CD4-positive, alpha-beta T cell treated with Interleukin-10 for 1 hour (primary cell): ENCODE results near the gene DYNC1LI1.
"Not testable (repeated sequence)": the region's sequence is repeated elsewhere in the genome, so short reads cannot be mapped to it uniquely, and the experiment has no call there.

Experiments used
- DNase-seq: peaks from one replicate; pipeline ENCODE4 v3.0.0-alpha.2; 2020

The DYNC1LI1 gene

GRCh38 chr3:32525720-32526119 is 44.9 kb downstream of the DYNC1LI1 start:
- no peak for DNase-seq

DNA sequence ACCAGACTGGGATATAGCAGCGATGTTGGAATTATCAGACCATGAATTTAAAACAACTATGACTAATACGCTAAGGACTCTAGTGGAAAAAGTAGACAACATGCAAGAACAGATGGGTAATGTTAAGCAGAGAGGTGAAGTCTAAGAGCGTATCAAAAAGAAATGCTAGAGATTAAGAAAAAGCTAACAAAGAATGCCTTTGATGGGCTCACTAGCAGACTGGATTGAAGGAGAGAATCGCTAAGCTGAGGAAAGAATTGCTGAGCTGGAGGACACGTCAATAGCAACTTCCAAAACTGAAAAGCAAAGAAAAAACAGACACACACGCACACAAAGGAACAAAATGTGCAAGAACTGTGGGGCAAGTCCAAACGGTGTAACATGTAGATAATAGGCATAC is 48.0 kb downstream of the DYNC1LI1 start:
- no peak for DNase-seq

DNA sequence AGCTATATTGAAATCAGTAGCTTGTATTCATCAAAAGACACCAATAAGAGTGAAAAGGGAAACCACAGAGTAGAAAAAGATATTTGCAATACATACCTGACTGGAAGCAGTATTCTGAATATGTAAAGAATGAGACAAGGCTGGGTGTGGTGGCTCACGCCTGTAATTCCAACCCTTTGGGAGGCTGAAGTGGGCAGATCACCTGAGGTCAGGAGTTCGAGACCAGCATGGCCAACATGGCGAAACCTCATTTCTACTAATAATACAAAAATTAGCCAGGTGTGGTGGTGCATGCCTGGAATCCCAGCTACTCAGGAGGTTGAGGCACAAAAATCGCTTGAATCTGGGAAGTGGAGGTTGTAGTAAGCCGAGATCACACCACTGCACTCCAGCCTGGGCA is 51.7 kb downstream of the DYNC1LI1 start:
- DNase-seq: not testable (repeated sequence)

DNA sequence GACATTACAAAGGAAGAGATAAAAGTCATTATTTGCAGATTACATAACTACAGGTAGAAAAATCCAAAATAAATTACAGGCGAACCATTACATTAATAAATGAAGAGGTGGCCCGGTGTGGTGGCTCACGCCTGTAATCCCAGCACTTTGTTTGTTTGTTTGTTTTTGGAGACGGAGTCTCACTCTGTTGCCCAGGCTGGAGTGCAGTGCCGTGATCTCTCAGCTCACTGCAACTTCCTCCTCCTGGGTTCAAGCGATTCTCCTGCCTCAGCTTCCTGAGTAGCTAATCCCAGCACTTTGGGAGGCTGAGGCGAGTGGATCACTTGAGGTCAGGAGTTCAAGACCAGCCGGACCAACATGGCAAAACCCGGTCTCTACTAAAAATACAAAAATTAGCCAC is 53.9 kb downstream of the DYNC1LI1 start:
- not testable (repeated sequence) for DNase-seq

- DNase-seq: no peak
Measured at GRCh38 chr3:32511005-32511404, 59.7 kb downstream of the DYNC1LI1 start.

DNA sequence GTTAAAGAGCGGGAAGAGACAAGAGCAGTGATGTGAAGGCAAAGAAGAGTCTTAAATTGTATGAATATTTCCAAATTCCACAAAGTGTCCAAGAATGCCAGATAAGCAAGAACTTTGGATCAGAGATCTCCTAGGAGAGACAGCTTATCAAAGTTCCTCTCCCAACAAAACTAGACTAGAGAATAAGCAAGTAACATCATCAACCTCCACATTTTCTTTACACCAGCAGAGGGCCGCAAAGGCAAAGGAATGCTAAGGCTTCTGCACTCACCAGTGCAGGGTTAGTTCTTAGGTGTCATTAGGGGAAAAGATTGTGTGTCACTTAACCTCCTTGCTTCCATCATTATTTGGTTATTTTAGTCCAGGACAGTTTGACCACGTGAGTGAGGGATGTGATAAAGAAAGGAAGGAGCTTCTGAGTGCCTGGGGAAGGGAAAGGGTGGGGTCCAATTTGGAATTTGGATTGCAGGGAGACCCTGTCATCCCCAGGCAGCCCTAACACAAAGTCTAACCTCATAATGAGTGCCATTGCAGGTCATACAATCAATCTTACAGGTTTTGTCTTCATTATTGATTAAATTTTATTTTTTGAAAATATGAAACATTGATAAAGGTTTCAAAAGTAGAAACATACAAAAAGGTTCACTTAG is 60.5 kb downstream of the DYNC1LI1 start:
- DNase-seq: peak; percentile 78

GRCh38 chr3:32508711-32509110 is 61.9 kb downstream of the DYNC1LI1 start:
- DNase-seq: no peak

GRCh38 chr3:32506466-32506865 is 64.2 kb downstream of the DYNC1LI1 start:
- DNase-seq: no peak

DNA sequence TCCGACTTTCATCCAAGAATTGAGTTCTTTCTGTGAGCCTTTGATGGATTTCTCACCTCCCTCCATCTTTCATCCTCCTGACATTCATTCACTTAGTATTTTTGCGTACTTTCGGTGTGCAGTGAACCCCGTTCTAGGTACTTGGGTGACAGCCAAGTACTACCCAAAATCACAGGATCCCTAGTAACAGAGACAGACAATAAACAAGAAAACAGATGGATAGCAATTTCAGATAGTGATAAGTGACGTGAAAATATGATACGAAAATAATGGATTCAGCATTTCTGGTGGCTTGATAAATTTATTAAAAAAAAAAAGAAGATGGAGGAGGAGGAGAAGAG is 67.7 kb downstream of the DYNC1LI1 start:
- DNase-seq: no peak

- DNase-seq: peak; percentile 80
Measured at GRCh38 chr3:32502118-32502945, 68.3 kb downstream of the DYNC1LI1 start, which contains the start of gene CMTM6. Gene CMTM6 (minus strand): TSS chr3:32502852. CDS start chr3:32502745, 107 bp downstream.

DNA sequence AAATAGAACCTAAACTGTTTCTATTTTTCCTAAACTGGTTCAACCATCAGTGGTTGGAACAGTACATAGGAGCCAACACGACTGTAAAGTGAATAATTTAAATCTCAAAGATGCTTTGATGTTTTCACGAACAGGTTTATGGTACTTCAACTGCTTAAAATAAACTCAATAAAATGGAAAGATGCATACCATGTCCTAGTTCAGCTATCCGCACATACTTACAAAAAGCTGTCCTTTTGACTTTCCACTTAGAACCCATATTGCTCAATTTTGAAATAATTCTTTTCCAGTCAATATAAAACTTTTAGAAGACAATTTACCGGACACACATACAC is 68.9 kb downstream of the DYNC1LI1 start:
- DNase-seq: no peak

DNA sequence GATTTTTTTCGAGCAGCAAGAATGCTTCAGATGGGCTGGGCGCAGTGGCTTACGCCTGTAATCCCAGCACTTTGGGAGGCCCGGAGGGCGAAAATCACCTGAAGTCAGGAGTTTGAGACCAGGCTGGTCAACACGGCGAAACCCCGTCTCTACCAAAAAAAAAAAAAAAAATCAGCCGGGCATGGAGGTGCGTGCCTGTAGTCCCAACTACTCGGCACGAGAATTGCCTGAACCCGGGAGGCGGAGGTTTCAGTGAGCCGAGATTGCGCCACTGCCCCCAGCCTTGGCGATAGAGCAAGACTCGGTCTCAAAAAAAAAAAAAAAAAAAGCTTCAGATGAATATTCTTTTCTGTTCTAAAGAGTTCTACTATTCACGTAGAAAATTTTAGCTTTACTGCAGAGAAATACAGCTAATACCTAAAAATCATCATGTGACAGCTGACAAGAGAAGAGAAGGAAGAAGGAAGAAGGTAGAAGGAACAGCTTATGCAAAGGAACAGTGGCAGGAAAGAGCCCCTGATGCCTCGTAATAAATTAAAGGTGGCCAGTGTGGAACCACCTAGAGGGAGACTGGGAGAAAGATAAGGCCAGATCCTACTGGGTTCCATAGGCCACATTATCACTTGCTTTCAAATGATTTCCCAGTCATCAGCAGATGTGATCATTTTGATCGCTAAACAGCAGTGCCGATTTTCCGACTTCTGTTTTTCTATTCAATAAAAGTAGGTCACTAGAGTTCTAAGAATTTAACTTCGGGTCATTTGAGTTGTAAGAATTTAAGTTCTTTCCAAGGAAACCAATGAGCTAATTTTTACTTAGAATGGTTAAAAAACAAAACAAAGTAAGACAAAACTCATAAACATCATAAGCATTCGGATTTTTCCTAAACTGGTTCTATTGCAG is 69.5 kb downstream of the DYNC1LI1 start:
- DNase-seq: no peak

DNA sequence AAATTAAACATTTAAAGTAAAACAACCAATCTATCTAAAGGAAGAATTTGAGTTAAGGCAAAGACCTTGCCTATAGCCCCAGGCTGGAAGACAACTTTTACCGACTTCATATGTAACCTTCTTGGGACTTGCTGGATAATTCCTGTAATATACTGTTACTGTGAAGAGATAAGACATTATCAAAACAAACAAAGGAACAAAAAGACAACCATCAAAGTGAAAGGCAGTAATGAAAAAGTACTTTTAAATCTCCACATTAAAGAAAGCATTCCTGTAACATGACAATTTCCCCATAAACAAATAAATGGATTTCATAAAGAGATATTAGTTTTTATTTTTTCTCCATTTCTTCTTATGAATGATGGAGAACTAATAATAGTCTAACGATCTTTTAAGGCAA is 70.4 kb downstream of the DYNC1LI1 start:
- DNase-seq: no peak

DNA sequence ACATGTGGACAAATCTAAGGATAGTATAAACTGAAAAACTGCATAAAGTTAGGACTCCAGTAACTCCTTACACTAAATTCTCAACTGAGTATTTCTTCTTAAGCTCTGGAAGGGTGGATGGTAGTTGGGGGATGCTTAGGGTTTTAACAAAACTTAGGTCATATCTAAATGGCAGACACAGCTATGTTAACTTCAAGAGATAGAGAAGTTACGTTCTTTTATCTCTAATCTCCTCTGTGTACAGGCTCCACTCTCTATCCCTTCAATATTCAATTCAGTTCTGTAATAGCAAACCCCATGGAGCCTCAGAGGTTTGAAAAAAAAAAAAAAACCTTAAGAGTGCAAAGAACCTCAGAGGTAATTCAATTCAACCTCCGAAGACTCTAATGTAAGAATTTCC is 71.1 kb downstream of the DYNC1LI1 start:
- DNase-seq: no peak

DNA sequence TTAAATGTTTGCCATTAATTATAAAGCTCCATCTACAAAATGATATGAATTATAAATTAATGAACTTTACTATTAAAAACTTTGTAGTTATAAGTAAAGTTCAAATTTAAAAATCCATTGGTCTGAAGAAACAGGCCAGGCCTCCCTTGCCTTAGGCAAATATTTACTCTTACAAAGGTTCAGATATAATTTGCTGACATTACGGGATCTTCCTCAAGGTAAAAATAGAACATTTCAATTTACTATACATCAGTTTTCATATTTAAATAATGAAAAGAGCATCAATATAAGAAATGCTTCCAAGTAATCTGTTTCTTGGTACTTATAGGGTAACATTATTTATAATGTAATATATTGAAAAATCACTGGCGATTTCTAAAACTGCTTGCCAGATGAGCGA is 71.7 kb downstream of the DYNC1LI1 start:
- DNase-seq: no peak

DNA sequence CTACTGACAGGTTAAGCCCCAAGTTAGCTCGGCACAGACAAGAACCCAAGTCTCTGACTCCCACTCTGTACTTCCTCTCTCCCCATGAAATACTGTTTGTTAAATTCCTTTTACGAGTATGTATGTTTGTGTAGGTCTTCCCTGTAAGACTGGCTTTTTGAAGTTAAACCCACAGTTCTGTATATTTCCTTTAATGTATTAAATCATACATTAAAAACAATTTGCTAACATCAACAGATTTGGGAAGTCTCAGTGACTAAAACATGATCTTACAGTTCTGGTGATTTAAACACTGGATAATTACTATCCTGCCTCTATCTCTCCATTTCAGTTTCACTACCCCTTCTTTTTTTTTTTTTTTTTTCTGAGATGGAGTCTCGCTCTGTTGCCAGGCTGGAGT is 72.4 kb downstream of the DYNC1LI1 start:
- no peak for DNase-seq

- DNase-seq: no peak
Measured at GRCh38 chr3:32495609-32496008, 75.0 kb downstream of the DYNC1LI1 start.

GRCh38 chr3:32495085-32495484 is 75.6 kb downstream of the DYNC1LI1 start:
- no peak for DNase-seq

DNA sequence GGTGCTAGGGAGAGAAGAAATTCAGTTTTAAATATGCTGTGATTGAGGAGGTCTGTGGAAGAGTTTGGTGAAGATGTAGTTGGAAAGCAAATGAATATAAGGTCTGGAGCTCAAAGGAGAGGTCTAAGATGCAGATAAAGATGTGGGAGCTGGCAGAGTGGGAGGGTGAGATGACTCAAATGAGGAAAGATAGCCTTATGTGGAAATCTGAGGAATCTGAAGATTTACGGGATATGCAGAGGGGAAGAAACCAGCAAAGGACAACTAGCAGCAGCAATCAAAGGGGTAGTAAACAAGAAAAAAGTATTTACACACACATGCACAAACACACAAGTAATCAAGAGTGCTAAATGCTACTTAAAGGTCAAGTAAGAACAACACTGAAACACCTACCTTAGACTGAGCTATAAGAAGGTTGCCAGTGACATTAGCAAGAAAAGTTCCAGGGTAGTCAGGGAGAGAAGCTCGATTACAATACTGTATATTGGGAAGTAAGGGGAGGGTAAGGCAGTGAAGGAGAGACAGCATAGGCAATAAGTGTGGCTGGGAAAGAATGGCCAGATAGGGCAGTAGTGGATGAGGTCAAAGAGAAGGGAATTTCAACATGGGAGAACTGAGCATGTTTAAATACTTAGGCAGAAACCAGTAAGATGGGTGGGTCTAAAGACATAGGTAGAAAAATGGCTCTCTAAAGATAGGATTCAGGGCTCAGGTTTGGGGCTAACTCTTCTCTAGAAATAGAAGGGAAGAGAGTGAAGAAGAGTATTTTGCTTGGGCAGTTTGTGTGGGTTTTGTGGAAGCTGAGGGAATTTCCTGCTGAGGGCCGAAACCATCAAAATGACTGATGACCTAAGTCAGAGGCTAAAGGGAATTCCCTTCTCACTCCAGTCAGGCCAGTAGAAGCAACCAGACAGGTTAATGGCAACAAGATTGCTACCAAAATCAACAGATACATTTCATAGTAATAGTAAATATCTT is 76.9 kb downstream of the DYNC1LI1 start:
- no peak for DNase-seq

GRCh38 chr3:32492684-32493436 is 77.8 kb downstream of the DYNC1LI1 start:
- no peak for DNase-seq

DNA sequence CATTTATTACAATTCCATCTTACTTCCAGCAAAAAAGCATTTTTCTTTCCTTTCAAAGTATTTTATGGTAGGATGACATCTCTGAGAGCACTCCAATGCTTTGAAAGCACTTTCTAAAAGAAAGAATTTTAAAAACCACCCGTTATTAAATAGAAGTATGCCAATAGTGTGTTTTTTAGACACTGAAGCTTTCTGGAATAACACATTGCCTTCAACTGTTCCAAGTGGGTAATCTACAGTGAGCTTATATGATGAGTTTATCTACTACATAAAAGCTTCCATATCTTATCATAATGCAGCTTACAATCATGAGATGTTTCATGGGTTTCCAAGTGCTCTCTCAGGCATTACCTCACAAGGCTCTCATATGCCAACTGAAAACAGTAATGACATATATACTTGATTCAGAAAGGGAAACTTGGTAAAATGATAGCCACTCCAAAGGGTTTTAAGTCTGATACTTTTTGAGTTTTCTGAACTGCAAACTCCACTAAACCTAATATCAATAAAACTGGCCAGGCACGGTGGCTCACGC is 82.1 kb downstream of the DYNC1LI1 start:
- no peak for DNase-seq
